NT2/D1 (cell line): ENCODE data around the gene SRCIN1.
"Not testable (repeated sequence)": the region's sequence is repeated elsewhere in the genome, so short reads cannot be mapped to it uniquely, and the experiment has no call there.

Source experiments
- DNase-seq: peaks from one replicate; pipeline ENCODE4 v3.0.0-alpha.2; 2011; ENCODE audit warnings: low read depth, low spot score
- H3K27me3 ChIP-seq: 2 replicates; pipeline ENCODE4 v1.6.0; 2011; ENCODE audit warnings: mild to moderate bottlenecking; ENCODE audit not compliant: insufficient read length, insufficient read depth
- H3K36me3 ChIP-seq: 2 replicates; pipeline ENCODE4 v1.6.1; 2011; ENCODE audit warnings: mild to moderate bottlenecking, low read length, mixed read lengths; ENCODE audit not compliant: insufficient read depth, insufficient read length
- H3K4me1 ChIP-seq: 2 replicates; pipeline ENCODE4 v1.5.1; 2011; ENCODE audit not compliant: insufficient read depth, insufficient read length
- H3K4me3 ChIP-seq: 2 replicates; pipeline ENCODE4 v1.5.1; 2011; ENCODE audit warnings: low read depth; ENCODE audit not compliant: insufficient read length
- H3K9ac ChIP-seq: 2 replicates; pipeline ENCODE4 v1.6.0; 2011; ENCODE audit warnings: low read depth; ENCODE audit not compliant: insufficient read length
- H3K9me3 ChIP-seq: 2 replicates; pipeline ENCODE4 v1.5.1; 2011; ENCODE audit warnings: mild to moderate bottlenecking, low read length; ENCODE audit not compliant: insufficient read depth
- SUZ12 ChIP-seq: IDR thresholded peaks from 2 replicates; pipeline ENCODE4 v1.6.1; 2011; ENCODE audit not compliant: insufficient read length, insufficient read depth; ENCODE audit errors: extremely low read depth
- YY1 ChIP-seq: IDR thresholded peaks from 2 replicates; pipeline ENCODE4 v1.6.1; 2011; ENCODE audit not compliant: insufficient read length, insufficient read depth
- ZNF274 ChIP-seq: IDR thresholded peaks from 2 replicates; pipeline ENCODE4 v1.6.1; 2011; ENCODE audit warnings: mild to moderate bottlenecking, low read depth, low read length

SRCIN1 gene

GRCh38 chr17:38536661-38537060 is 69.1 kb downstream of the SRCIN1 start:
- Histone ChIP-seq H3K4me1 (peaks cover 11% of the 10 kb centered on the region), H3K9me3 (no peaks in the 10 kb centered on the region), H3K4me3 (no peak overlapping the region), H3K36me3 (no peaks in the 10 kb centered on the region), H3K9ac (no peak overlapping the region), H3K27me3 (peaks cover 2% of the 10 kb centered on the region)
- TF ChIP-seq ZNF274 (no peak), SUZ12 (no peak), YY1 (no peak)
- no peak for DNase-seq

GRCh38 chr17:38535886-38536285 is 69.9 kb downstream of the SRCIN1 start:
- Histone ChIP-seq H3K4me3 (no peak overlapping the region), H3K36me3 (no peaks in the 10 kb centered on the region), H3K9me3 (no peaks in the 10 kb centered on the region), H3K4me1 (peaks cover 9% of the 10 kb centered on the region), H3K27me3 (peaks cover 2% of the 10 kb centered on the region), H3K9ac (no peak overlapping the region)
- no peak for DNase-seq
- no peak for TF ChIP-seq YY1
- no peak for TF ChIP-seq ZNF274
- TF ChIP-seq SUZ12, result no peak

GRCh38 chr17:38534498-38534885 is 71.3 kb downstream of the SRCIN1 start:
- no peaks in the 10 kb centered on the region for H3K9me3 ChIP-seq
- H3K36me3 ChIP-seq, result no peaks in the 10 kb centered on the region
- no peak overlapping the region for H3K9ac ChIP-seq
- H3K4me1 ChIP-seq, result peaks cover 9% of the 10 kb centered on the region
- no peak overlapping the region for H3K4me3 ChIP-seq
- no peak for DNase-seq
- TF ChIP-seq SUZ12 (no peak), ZNF274 (no peak), YY1 (no peak)
- H3K27me3 ChIP-seq, result peaks cover 2% of the 10 kb centered on the region

DNA sequence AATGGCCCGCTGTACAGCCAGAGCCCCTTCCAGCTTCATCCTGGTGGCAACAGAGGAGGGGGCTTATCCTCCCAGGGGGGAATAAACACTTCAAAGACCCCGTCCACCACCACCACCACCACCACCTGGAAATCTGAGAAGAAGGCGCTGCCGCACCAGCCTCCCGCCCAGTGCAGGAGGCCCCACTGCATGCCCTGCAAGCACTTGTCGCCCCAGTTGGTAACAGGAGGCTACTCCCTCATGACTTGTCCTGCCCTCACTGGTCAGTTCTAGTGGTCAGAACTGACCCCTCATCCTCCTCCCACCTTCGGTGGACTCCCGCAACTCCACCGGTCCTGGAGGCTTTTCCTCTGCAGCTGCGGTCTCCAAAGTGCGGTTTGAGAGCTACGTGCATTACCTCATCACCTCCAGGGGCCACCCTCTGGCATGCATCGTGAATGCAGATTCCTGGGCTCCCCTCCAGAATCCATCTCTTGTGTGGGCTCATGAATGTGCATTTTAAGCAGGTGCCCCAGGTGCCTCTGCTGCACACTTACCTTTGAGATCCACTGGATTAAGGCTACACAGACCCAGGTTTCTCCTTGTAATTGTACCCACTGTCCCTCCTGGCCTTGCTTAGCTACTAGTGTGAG is 71.8 kb downstream of the SRCIN1 start:
- TF ChIP-seq SUZ12 (no peak), ZNF274 (no peak), YY1 (no peak)
- H3K27me3 ChIP-seq, result peaks cover 2% of the 10 kb centered on the region
- H3K9ac ChIP-seq, result no peak overlapping the region
- H3K4me3 ChIP-seq, result no peak overlapping the region
- no peak for DNase-seq
- no peaks in the 10 kb centered on the region for H3K9me3 ChIP-seq
- H3K36me3 ChIP-seq, result no peaks in the 10 kb centered on the region
- peaks cover 9% of the 10 kb centered on the region for H3K4me1 ChIP-seq

DNA sequence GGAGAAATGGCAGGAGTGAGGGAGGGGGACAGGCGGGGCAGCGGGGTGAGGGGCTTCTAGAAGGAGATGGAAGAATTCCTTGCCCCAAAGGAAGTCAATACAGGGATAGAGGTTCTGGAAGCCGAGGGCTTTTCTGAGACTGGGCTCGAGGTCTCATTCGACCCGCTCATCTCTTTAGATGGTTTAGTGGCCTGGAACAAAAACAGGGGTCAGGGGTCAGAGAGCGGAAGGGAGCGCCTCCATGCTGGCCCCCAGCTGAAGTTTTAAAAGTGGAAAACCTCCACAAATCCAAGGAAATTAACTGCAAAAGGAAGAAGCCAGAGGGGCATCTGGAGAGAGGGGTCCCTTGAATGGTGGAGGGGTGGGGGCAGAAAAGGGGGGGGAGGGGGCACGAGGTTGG is 72.5 kb downstream of the SRCIN1 start:
- H3K9ac ChIP-seq, result no peak overlapping the region
- H3K4me3 ChIP-seq, result no peak overlapping the region
- DNase-seq, result no peak
- TF ChIP-seq ZNF274 (no peak), SUZ12 (no peak), YY1 (no peak)
- peaks cover 9% of the 10 kb centered on the region for H3K4me1 ChIP-seq
- no peaks in the 10 kb centered on the region for H3K36me3 ChIP-seq
- peaks cover 2% of the 10 kb centered on the region for H3K27me3 ChIP-seq
- H3K9me3 ChIP-seq, result no peaks in the 10 kb centered on the region

- peaks cover 9% of the 10 kb centered on the region for H3K4me1 ChIP-seq
- TF ChIP-seq ZNF274, result no peak
- no peak for TF ChIP-seq YY1
- H3K4me3 ChIP-seq, result no peak overlapping the region
- DNase-seq, result no peak
- H3K9ac ChIP-seq, result no peak overlapping the region
- peaks cover 2% of the 10 kb centered on the region for H3K27me3 ChIP-seq
- no peaks in the 10 kb centered on the region for H3K36me3 ChIP-seq
- no peaks in the 10 kb centered on the region for H3K9me3 ChIP-seq
Measured at GRCh38 chr17:38532451-38532850, 73.3 kb downstream of the SRCIN1 start.

GRCh38 chr17:38531761-38532160 is 74.0 kb downstream of the SRCIN1 start:
- H3K9ac ChIP-seq, H3K36me3 ChIP-seq, H3K4me3 ChIP-seq, H3K4me1 ChIP-seq, H3K27me3 ChIP-seq, DNase-seq, H3K9me3 ChIP-seq: not testable (repeated sequence)

DNA sequence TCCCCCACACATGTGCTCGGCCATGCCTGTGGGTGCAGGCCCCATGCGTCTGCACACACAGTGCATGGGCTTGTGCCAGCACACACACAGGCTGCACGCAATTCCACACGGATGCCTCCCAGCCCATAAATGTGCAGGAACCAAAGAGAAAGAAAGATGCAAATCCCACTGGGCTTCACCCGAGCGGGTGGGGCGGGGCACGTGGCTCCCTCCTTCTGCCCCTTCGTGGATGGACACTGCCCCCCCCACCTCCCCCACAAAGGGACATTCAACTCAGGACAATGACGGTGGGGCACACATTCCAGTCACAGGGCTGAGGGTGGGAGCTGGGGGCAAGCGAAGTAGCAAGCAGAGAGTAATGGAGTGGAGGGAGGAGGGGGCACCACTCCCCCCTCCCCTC is 74.9 kb downstream of the SRCIN1 start:
- not testable (repeated sequence) for H3K36me3 ChIP-seq, H3K27me3 ChIP-seq

GRCh38 chr17:38528141-38528540 is 77.6 kb downstream of the SRCIN1 start:
- H3K4me3 ChIP-seq, H3K36me3 ChIP-seq, H3K9ac ChIP-seq, H3K9me3 ChIP-seq, DNase-seq, H3K4me1 ChIP-seq, H3K27me3 ChIP-seq: not testable (repeated sequence)

More for the DNA sequence above, 74.9 kb downstream of the SRCIN1 start:
- not testable (repeated sequence) for H3K4me3 ChIP-seq, H3K9ac ChIP-seq, DNase-seq, H3K4me1 ChIP-seq, H3K9me3 ChIP-seq

DNA sequence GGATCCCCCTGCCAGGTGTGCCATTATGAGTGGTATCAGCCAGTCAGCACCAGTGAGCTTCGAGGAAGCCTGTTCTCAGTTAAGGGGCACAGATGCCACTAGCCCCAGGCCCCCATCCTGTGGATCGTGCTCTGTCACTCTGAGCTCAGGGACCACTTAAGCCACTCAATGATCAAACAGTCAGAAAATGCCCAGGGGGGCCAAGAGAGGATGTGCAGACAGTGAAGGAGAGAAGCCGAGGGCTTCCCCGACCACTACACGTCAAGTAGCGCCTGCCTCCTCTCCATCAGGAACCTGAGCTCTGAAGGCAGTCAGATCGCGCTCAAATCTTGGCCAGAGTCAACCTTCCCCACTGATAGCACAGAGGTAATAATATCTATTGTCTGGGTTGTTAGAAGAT is 79.2 kb downstream of the SRCIN1 start:
- not testable (repeated sequence) for H3K4me3 ChIP-seq, H3K9ac ChIP-seq, DNase-seq, H3K9me3 ChIP-seq, H3K27me3 ChIP-seq, H3K4me1 ChIP-seq, H3K36me3 ChIP-seq
